HUES64 (cell line): ENCODE data around the gene POP7.

Source experiments
- H3K27ac ChIP-seq: 2 replicates; pipeline ENCODE4 v1.7.0; 2013; ENCODE audit warnings: low read depth, low read length, inconsistent platforms
- H3K27me3 ChIP-seq: 2 replicates; pipeline ENCODE4 v1.6.1; 2013; ENCODE audit warnings: mild to moderate bottlenecking, low read length; ENCODE audit not compliant: insufficient read depth
- H3K36me3 ChIP-seq: 2 replicates; pipeline ENCODE4 v1.6.1; 2013; ENCODE audit warnings: mild to moderate bottlenecking, low read length; ENCODE audit not compliant: insufficient read depth
- H3K4me1 ChIP-seq: 2 replicates; pipeline ENCODE4 v1.6.1; 2013; ENCODE audit warnings: mild to moderate bottlenecking, low read length, moderate library complexity; ENCODE audit not compliant: insufficient read depth
- H3K4me3 ChIP-seq: 2 replicates; pipeline ENCODE4 v1.5.1; 2013; ENCODE audit warnings: mild to moderate bottlenecking, low read length, moderate library complexity
- H3K9ac ChIP-seq: 2 replicates; pipeline ENCODE4 v1.6.1; 2013; ENCODE audit warnings: mild to moderate bottlenecking, low read depth, low read length
- H3K9me3 ChIP-seq: 2 replicates; pipeline ENCODE4 v1.6.1; 2013; ENCODE audit warnings: low read depth, low read length; ENCODE audit not compliant: insufficient read depth
- WGBS: fragments of 150-250, 120-280 bp; methylation state at CpG from one replicate; pipeline ENCODE4 v1.1.7; 2013; ENCODE audit warnings: missing lambda C conversion rate; 5-methylcytosine and 5-hydroxymethylcytosine counted together

POP7 gene

DNA sequence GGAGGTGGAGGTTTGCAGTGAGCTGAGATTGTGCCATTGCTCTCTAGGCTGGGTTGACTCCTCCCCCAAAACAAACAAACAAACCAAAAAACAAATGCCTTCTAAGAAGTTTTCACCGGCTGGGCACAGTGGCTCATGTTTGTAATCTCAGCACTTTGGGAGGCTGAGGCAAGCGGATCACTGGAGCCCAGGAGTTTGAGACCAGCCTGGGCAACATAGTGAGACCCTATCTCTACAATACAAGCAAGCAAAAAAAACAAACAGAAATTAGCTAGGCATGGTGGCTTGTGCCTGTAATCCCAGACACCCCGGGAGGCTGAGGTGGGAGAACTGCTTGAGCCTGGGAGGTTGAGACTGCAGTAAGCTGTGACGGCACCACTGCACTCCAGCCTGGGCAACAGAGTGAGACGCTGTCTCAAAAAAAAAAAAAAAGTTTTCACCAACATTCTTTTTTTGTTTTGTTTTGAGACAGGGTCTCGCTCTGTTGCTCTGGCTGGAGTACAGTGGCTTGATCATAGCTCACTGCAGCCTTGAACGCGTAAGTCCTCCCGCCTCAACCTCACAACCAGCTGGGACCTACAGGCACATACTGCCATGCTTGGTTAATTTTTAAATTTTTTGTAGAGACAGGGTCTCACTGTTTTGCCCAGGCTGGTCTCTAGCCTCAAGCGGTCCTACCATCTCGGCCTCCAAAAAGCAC is 26.2 kb downstream of the POP7 start:
- Histone ChIP-seq H3K27me3 (no peaks in the 10 kb centered on the region), H3K36me3 (no peaks in the 10 kb centered on the region), H3K4me1 (no peaks in the 10 kb centered on the region), H3K9ac (no peak overlapping the region), H3K9me3 (no peaks in the 10 kb centered on the region), H3K27ac (no peak overlapping the region), H3K4me3 (no peak overlapping the region)
- 91% methylated on average over 11 of the region's 11 CpGs for WGBS

- Histone ChIP-seq H3K36me3 (no peaks in the 10 kb centered on the region), H3K27ac (no peak overlapping the region), H3K4me3 (no peak overlapping the region), H3K4me1 (no peaks in the 10 kb centered on the region), H3K27me3 (no peaks in the 10 kb centered on the region), H3K9me3 (no peaks in the 10 kb centered on the region), H3K9ac (no peak overlapping the region)
- WGBS = 86% methylated on average over 7 of the region's 7 CpGs
These were observed 29.8 kb downstream of the POP7 start for GRCh38 chr7:100735730-100736129.

GRCh38 chr7:100736671-100737070 is 30.8 kb downstream of the POP7 start:
- Histone ChIP-seq H3K27me3 (no peaks in the 10 kb centered on the region), H3K4me1 (no peaks in the 10 kb centered on the region), H3K4me3 (no peak overlapping the region), H3K9me3 (no peaks in the 10 kb centered on the region), H3K36me3 (no peaks in the 10 kb centered on the region), H3K9ac (no peak overlapping the region; the same call in 1 of the 2 replicates), H3K27ac (no peak overlapping the region)
- 81% methylated on average over 13 of the region's 13 CpGs for whole genome bisulfite sequencing

DNA sequence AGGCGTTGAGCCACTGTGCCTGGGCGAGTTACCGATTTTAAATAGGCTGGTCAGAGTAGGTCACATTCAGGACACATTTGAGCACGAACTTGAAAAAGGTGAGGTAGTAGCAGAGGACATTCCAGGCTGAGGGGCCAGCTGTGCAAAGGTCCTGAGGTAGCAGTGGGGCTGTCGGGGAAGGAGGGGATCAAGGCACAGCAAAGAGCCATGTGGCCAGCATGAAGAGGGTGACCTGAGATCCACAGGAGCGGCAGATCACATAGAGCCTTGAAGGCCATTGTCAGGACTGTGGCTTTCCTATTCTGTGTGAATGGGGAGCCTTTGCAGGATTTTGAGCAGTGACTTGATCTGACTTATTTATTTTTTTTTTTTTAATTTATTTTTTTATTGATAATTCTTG is 34.0 kb downstream of the POP7 start:
- WGBS = 92% methylated on average over 6 of the region's 6 CpGs
- Histone ChIP-seq H3K9ac (no peak overlapping the region), H3K27me3 (no peaks in the 10 kb centered on the region), H3K36me3 (no peaks in the 10 kb centered on the region), H3K27ac (no peak overlapping the region), H3K9me3 (no peaks in the 10 kb centered on the region), H3K4me3 (no peak overlapping the region), H3K4me1 (no peaks in the 10 kb centered on the region)

DNA sequence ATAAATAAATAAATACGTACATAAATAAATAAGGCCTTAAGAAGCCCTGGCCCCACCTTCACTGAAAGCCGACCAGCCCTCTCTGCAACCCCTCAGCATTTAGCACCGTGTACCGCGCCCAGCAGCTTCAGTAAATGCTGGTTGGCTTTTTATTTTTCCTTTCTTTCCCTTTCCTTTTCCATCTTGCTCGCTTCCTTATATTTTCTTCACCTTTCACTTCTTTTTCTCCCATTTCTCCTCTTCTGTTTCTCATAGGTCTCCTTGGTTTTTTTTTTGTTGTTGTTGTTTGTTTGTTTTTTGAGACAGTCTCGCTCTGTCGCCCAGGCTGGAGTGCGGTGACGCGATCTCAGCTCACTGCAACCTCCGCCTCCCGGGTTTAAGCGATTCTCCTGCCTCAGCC is 38.7 kb downstream of the POP7 start:
- H3K27ac ChIP-seq = no peak overlapping the region
- no peak overlapping the region for H3K4me3 ChIP-seq
- H3K27me3 ChIP-seq = no peaks in the 10 kb centered on the region
- no peaks in the 10 kb centered on the region for H3K4me1 ChIP-seq
- H3K36me3 ChIP-seq = no peaks in the 10 kb centered on the region
- no peak overlapping the region for H3K9ac ChIP-seq
- WGBS = 91% methylated on average over 13 of the region's 14 CpGs
- H3K9me3 ChIP-seq = no peaks in the 10 kb centered on the region

DNA sequence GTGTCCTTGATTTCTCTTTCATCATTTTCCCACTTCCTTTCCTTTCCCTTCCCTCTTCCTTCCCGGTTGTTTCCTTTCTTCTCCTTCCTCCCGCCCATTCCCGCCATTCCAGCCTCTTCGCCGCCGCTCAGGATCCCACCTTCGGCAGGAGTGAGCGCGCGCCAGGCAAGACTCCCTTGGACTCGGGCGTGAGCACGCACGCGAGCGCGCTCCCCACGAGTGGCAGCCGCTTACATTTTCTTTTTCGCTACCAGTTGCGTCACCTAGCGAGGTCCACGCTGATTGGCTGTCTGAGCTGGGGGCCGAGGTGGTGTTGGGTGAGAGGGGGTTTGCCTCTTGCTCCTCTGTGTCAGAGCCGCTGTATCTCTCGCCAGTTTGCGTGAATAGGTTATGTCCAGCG is 39.3 kb downstream of the POP7 start:
- Histone ChIP-seq H3K27ac (no peak overlapping the region), H3K27me3 (no peaks in the 10 kb centered on the region), H3K4me3 (no peak overlapping the region), H3K4me1 (no peaks in the 10 kb centered on the region), H3K9ac (no peak overlapping the region), H3K9me3 (no peaks in the 10 kb centered on the region), H3K36me3 (no peaks in the 10 kb centered on the region)
- 87% methylated on average over 28 of the region's 28 CpGs for whole genome bisulfite sequencing

- Histone ChIP-seq H3K9ac (no peak overlapping the region), H3K4me1 (no peaks in the 10 kb centered on the region), H3K36me3 (no peaks in the 10 kb centered on the region), H3K4me3 (no peak overlapping the region), H3K27me3 (no peaks in the 10 kb centered on the region), H3K27ac (no peak overlapping the region), H3K9me3 (no peaks in the 10 kb centered on the region)
- 88% methylated on average over 5 of the region's 5 CpGs for WGBS
These were observed 47.1 kb downstream of the POP7 start for GRCh38 chr7:100752994-100753393.

- no peak overlapping the region for H3K27ac ChIP-seq
- H3K36me3 ChIP-seq = no peaks in the 10 kb centered on the region
- no peak overlapping the region for H3K9ac ChIP-seq
- no peaks in the 10 kb centered on the region for H3K4me1 ChIP-seq
- H3K9me3 ChIP-seq = no peaks in the 10 kb centered on the region
- no peaks in the 10 kb centered on the region for H3K27me3 ChIP-seq
- H3K4me3 ChIP-seq = no peak overlapping the region
- 92% methylated on average over 2 of the region's 3 CpGs for WGBS
These were observed 47.8 kb downstream of the POP7 start for GRCh38 chr7:100753750-100754149.
